ENCODE results near the gene SOX5.

- TF ChIP-seq CTCF (conservative IDR thresholded peaks at IDR 0.05; ENCODE audit: low read length) (no peak), EZH2phosphoT487 (IDR thresholded peaks at IDR 0.05; ENCODE audit: borderline replicate concordance) (no peak)
Observed at GRCh38 chr12:23559268-23559753, 390.2 kb downstream of the SOX5 start.
